HepG2 (cell line): ENCODE measurements around the gene FN1. TPM values are rescaled to one million over a fixed set of nuclear protein-coding genes. Genes with fewer than 3 reads are reported as not detected.

Experiments
- FOXM1 ChIP-seq: sonication (generic); formaldehyde crosslinking; IDR thresholded peaks from 2 replicates; pipeline ENCODE4 v1.5.0; 2020; ENCODE audit warnings: missing genetic modification reagents
- HES4 ChIP-seq: sonication (generic); formaldehyde crosslinking; IDR thresholded peaks from 2 replicates; pipeline ENCODE4 v1.9.0; 2021; ENCODE audit warnings: mild to moderate bottlenecking, missing genetic modification reagents, borderline replicate concordance
- KDM6A ChIP-seq: IDR thresholded peaks from 2 replicates; pipeline ENCODE4 v1.6.1; 2016; ENCODE audit warnings: low read depth
- KLF11 ChIP-seq: IDR thresholded peaks from 2 replicates; pipeline ENCODE4 v1.6.1; 2016; ENCODE audit warnings: missing compliant biosample characterization
- LCORL ChIP-seq, 2 experiments: fragments of 450-650 bp in 1 of 2; sonication (generic) in 1 of 2; formaldehyde crosslinking in 1 of 2; IDR thresholded peaks; 2 replicates each; pipeline versions ENCODE4 v1.5.0 to v1.6.1; 2017 to 2020; ENCODE audit warnings: antibody characterized with exemption in 1 of 2, missing genetic modification reagents in 1 of 2
- MATR3 ChIP-seq: sonication (generic); formaldehyde crosslinking; IDR thresholded peaks from 2 replicates; pipeline ENCODE4 v1.4.0; 2020; ENCODE audit warnings: missing genetic modification reagents
- NAIF1 ChIP-seq: sonication (generic); formaldehyde crosslinking; IDR thresholded peaks from 2 replicates; pipeline ENCODE4 v1.5.0; 2020; ENCODE audit warnings: mild to moderate bottlenecking, missing genetic modification reagents, borderline replicate concordance
- NFE2L2 ChIP-seq: fragments of 150-350 bp; IDR thresholded peaks from 2 replicates; pipeline ENCODE4 v1.6.1; 2014; ENCODE audit warnings: low read length
- TBP ChIP-seq: sonication (generic); formaldehyde crosslinking; IDR thresholded peaks from 2 replicates; pipeline ENCODE4 v1.5.0; 2020; ENCODE audit warnings: missing genetic modification reagents
- ZBTB8A ChIP-seq: sonication (generic); formaldehyde crosslinking; IDR thresholded peaks from 2 replicates; pipeline ENCODE4 v1.4.0; 2020; ENCODE audit warnings: mild to moderate bottlenecking, low read depth, missing genetic modification reagents, borderline replicate concordance
- ZNF138 ChIP-seq: sonication (generic); formaldehyde crosslinking; IDR thresholded peaks from 2 replicates; pipeline ENCODE4 v1.5.0; 2020; ENCODE audit warnings: mild to moderate bottlenecking, low read depth, missing genetic modification reagents
- ZNF644 ChIP-seq: IDR thresholded peaks from 2 replicates; pipeline ENCODE4 v1.6.1; 2016; ENCODE audit warnings: low read depth
- ZNF670 ChIP-seq: sonication (generic); formaldehyde crosslinking; IDR thresholded peaks from 2 replicates; pipeline ENCODE4 v1.8.0; 2022; ENCODE audit warnings: mild to moderate bottlenecking, missing genetic modification reagents, borderline replicate concordance
- ZNF772 ChIP-seq: sonication (generic); formaldehyde crosslinking; IDR thresholded peaks from 2 replicates; pipeline ENCODE4 v1.5.0; 2020; ENCODE audit warnings: mild to moderate bottlenecking, missing genetic modification reagents
- polyA plus RNA-seq, 8 experiments: library from polyadenylated mRNA; depleted of rRNA in 3 of 8; stranded (reverse) in 7 of 8; unstranded in 1 of 8; fragments of >200 nt; fragmentation: Illumina TruSeq in 4 of 8; extraction: Trizol in 4 of 8; gene quantifications; 2 replicates each; pipeline versions ENCODE4 v1.2.1 to v1.2.3, GENCODE V29; 2011 to 2016; ENCODE audit warnings: low read depth in 4 of 8, missing spikeins in 1 of 8, mixed read lengths in 1 of 8; ENCODE audit not compliant: insufficient read depth in 1 of 8
- total RNA-seq, 5 experiments: library from RNA; depleted of rRNA; stranded (reverse); fragments of >200 nt; fragmentation: Illumina TruSeq; extraction: Trizol; gene quantifications; 2 replicates each; pipeline ENCODE4 v1.2.3, GENCODE V29; 2016; ENCODE audit warnings: low read depth in 1 of 5
- TF ChIP-seq, protein P1 (sequence below): sonication (generic); formaldehyde crosslinking; IDR thresholded peaks from 2 replicates; pipeline ENCODE4 v1.8.0; 2023; ENCODE audit warnings: mild to moderate bottlenecking, missing genetic modification reagents
- TF ChIP-seq, protein P2 (sequence below): fragments of 450-650 bp; IDR thresholded peaks from 2 replicates; pipeline ENCODE4 v1.6.1; 2017
- TF ChIP-seq, protein P3 (sequence below): IDR thresholded peaks from 2 replicates; pipeline ENCODE4 v1.6.1; 2016

The FN1 gene
- total and polyA plus RNA-seq, 2 of the 13 experiments (the other 11 are each of a cell fraction or from before 2014, with no cell fraction given): 1,847 to 6,471 TPM

DNA sequence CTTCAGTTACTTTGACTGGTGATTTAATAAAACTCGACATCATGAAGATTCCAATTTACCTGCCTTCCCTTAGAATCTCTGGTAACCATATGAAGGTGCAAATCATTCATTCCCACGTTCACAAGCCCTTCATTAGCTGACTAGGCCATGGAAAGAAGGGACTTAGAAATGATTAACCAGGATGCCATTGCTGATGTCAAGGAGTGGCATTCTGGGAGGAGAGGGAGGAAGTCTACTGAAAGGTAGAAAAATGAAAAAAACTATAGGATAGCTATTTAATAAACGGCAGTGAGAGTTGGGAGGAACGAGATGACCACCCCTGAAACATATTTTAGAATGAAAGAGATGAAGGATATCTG, 122.6 kb downstream of the FN1 start (continued):
- TF ChIP-seq, protein P1, sequence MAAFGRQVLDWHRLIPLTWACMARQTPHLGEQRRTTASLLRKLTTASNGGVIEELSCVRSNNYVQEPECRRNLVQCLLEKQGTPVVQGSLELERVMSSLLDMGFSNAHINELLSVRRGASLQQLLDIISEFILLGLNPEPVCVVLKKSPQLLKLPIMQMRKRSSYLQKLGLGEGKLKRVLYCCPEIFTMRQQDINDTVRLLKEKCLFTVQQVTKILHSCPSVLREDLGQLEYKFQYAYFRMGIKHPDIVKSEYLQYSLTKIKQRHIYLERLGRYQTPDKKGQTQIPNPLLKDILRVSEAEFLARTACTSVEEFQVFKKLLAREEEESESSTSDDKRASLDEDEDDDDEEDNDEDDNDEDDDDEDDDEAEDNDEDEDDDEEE (CRISPR knock-in tag): no peak
- TF ChIP-seq, protein P2, sequence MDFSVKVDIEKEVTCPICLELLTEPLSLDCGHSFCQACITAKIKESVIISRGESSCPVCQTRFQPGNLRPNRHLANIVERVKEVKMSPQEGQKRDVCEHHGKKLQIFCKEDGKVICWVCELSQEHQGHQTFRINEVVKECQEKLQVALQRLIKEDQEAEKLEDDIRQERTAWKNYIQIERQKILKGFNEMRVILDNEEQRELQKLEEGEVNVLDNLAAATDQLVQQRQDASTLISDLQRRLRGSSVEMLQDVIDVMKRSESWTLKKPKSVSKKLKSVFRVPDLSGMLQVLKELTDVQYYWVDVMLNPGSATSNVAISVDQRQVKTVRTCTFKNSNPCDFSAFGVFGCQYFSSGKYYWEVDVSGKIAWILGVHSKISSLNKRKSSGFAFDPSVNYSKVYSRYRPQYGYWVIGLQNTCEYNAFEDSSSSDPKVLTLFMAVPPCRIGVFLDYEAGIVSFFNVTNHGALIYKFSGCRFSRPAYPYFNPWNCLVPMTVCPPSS: no peak
- no peak for TF ChIP-seq NFE2L2
- no peak for TF ChIP-seq HES4 (CRISPR knock-in tag)
- no peak for TF ChIP-seq MATR3 (CRISPR knock-in tag)
- no peak for TF ChIP-seq NAIF1
- no peak for TF ChIP-seq ZNF138 (CRISPR knock-in tag)
- no peak for TF ChIP-seq KDM6A (CRISPR knock-in tag)
- TF ChIP-seq, protein P3, sequence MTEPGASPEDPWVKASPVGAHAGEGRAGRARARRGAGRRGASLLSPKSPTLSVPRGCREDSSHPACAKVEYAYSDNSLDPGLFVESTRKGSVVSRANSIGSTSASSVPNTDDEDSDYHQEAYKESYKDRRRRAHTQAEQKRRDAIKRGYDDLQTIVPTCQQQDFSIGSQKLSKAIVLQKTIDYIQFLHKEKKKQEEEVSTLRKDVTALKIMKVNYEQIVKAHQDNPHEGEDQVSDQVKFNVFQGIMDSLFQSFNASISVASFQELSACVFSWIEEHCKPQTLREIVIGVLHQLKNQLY (CRISPR knock-in tag): no peak
- TF ChIP-seq ZNF644 (CRISPR knock-in tag): no peak
- TF ChIP-seq ZBTB8A (CRISPR knock-in tag): no peak
- no peak for TF ChIP-seq FOXM1
- no peak for TF ChIP-seq ZNF670 (CRISPR knock-in tag)
- no peak for TF ChIP-seq LCORL (IDR thresholded peaks at IDR 0.05)
- TF ChIP-seq LCORL (CRISPR knock-in tag; IDR thresholded peaks at IDR 0.05): no peak
- TF ChIP-seq KLF11: no peak
- TF ChIP-seq ZNF772 (CRISPR knock-in tag): no peak
- TF ChIP-seq TBP (CRISPR knock-in tag): no peak
